HL-60/S4 treated with phorbol 12-myristate 13-acetate at 8.2 ng/mL for 4 days and 3 days (cell line): ENCODE data around the gene PLIN4.
"Not testable (repeated sequence)": the region's sequence is repeated elsewhere in the genome, so short reads cannot be mapped to it uniquely, and the experiment has no call there.

Experiments
- in situ Hi-C: fragments of 300-500 bp; cut with MboI; formaldehyde crosslinking; loops from 2 replicates; pipeline ENCODE4 v1.15.0; 2022; ENCODE audit warnings: low sequenced_read_pairs

PLIN4 gene

DNA sequence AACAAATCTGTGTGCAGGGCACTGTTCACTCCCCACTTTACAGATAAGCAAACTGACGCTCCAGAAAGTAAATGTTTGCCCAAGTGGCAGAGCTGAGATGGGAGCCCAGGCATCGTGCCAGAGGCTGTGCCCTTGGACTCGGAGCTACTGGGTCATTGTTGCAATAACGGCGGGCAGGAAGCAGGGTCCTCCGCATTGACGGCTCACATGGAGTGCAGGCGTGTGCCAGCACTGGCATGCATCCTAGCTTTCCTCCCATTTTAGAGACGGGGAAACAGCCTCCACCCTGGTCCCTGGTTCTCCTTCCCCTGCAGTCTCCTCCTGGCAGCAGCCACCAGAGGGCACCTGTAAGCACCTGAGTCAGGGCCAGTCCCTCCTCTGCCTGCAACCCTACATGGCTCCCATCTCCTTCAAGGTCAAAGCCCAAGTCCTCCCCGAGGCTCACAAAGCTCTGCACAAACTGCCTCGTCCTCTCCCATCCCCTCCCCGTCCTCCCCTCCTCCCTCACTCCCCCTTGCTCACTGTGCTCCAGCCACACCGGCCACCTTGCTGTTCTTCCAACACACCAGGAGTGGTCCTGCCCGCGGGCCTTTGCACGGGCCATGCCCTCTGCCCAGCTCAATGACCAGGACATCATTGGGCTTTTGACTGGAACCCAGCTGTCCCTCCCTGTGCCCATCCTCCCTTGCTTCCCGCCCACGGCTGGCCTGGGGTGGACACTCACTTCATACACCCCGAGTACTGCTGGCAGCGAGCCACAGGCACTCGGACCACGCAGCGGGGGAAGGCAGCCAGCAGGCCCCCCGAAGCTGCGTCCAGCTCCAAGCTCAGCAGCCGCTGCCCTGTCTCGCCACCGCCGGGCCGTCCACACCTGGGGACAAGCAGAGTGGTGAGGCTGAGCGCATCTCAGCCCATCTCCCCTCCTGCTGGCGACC is 29.3 kb upstream of the PLIN4 start:
- in situ Hi-C loops, result no loop called here

GRCh38 chr19:4543842-4544647 is 25.8 kb upstream of the PLIN4 start:
- in situ Hi-C loops, result no loop called here

- in situ Hi-C loops, result no loop called here
Measured at GRCh38 chr19:4542896-4543841, 24.9 kb upstream of the PLIN4 start.

GRCh38 chr19:4541806-4542145 is 23.5 kb upstream of the PLIN4 start:
- in situ Hi-C loops, result not testable (repeated sequence)

GRCh38 chr19:4541114-4541805 is 23.0 kb upstream of the PLIN4 start:
- in situ Hi-C loops, result no loop called here

DNA sequence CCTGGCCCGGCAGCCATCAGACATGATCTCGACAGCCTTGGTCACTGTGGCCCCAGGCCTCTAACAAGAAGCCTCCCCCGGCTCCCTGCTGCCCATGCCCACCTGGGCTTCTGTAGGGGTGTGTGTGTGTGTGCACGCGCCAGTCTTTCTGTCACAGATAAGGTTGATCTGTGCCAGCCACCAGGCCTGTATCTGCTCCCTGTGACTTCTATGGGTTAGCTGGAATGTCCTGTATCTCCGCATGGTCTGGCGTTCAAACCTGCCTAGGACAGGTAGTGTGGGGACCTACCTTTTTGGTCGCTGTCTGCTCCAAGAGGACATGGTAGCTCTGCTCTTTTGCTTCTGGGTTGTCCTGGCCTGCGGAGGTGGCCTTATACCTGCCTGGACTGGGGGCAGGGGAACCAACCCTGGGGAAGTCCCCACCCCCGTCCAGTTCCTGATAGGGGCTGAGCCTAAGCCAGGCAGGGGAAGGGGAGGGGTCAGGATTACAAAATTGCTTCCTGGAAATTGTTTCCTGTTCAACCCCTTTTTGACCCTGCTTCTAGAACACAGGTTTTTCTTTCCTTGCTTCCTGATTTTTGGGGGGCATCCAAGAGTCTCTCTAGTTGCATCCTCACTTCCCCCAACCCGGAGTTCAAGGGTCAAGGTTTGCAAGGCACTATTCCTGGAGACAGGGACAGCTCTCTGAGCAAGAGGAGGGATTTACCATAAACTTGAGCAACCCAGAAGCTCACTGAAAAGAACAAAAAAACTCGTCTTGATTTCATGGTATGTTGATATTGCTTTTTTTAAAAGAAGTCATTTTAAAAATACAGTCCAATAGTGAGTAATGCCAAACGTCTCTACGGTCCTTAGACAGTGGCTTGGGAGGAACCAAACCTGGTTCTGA is 21.7 kb upstream of the PLIN4 start, which contains the start of gene LRG1:
Gene LRG1, minus strand, starts transcription at position 344 of the 889 bp plus-strand sequence. Its CDS starts 23 bp downstream, at position 321.
- in situ Hi-C loops, result no loop called here

- in situ Hi-C loops, result no loop called here
Measured at GRCh38 chr19:4539169-4539692, 20.9 kb upstream of the PLIN4 start.

DNA sequence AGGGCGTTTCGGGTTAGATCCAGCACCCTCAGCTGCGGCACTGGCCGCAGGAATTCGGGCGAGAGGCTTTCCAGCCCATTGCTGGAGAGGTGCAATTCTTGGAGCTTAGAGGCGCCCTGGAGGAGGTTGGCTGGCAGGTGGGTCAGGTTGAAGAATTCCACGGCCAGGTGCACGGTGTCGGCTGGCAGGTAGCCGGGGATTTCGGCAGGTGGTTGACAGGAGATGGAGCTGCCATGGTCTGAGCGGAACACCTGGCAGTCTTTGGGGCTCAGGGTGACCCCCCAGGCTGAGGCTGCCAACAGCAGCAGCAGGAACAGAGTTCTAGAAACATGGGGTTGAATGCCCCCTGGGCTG is 20.3 kb upstream of the PLIN4 start:
- in situ Hi-C loops, result no loop called here

DNA sequence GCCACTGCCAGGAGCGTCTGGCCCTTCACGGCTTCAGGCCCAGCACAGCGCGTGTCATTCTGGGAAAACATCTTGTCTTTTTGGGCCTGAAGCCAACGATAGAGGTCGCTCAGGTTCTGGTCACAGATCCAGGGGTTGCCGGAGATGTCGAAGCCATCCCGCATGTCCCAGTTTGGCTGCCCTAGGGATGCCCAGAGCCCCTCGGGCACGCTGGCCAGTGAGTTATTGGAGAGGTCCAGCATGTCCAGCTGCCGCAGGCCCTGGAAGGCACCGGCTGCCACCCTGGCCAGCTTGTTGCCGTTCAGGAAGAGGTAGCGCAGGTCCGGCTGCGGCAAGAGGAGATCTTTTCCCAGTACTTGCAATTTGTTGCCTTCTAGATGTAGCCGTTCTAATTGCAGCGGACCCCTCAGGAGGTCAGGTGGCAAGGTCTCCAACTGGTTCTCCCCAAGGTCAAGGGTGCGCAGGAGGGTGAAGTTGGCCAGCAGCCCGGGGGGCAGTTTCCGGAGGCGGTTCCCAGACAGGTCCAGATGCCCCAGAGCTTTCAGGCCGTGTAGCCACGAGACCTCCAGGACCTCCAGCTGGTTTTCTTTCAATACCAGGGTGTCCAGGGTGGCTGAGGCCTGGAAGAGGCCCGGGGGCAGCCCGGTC is 19.8 kb upstream of the PLIN4 start:
- in situ Hi-C loops, result no loop called here

- in situ Hi-C loops, result no loop called here
Measured at GRCh38 chr19:4536798-4537197, 18.5 kb upstream of the PLIN4 start.

DNA sequence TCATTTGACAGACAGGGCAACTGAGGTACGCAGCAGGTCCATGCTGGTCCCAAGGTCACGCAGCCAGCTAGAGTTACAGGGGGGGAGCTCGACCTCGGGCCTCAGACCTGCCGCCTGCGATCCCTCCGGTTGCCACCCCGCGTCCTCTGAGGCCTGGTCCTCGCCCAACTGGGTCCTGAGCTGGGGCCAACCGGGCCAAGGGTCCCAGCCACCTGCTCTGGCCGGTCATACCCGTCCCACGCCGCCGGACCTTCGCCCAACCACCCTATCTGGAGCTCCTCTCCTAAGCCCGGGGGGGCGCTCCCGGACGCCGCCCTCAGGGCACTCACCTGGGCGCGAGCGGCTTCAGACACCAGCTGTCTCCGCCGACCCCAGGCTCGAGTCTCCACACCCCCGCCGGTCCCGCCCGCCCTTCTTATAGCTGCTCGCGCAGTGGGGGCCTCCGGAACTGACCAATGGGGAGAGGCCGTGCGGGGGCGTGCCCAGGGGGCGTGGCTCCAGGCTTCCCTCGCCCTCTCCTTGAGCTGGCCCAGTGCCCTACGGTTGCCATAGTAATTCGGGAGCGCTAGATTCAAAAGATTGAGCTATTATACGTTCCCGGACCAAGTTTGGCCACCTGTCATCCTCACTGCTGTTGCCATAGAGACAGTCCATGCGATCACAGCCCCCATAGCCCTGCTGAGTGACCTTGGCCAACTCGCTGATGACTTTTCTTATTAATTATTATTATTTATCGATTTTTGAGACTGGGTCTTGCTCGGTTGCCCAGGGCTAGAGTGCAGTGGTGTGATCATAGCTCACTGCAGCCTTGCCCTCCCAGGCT is 16.8 kb upstream of the PLIN4 start, which contains the start of gene PLIN5:
Gene PLIN5, minus strand, starts transcription at position 389 of the 823 bp plus-strand sequence. CDS start 1,150 bp downstream, outside the sequence.
- in situ Hi-C loops, result no loop called here

DNA sequence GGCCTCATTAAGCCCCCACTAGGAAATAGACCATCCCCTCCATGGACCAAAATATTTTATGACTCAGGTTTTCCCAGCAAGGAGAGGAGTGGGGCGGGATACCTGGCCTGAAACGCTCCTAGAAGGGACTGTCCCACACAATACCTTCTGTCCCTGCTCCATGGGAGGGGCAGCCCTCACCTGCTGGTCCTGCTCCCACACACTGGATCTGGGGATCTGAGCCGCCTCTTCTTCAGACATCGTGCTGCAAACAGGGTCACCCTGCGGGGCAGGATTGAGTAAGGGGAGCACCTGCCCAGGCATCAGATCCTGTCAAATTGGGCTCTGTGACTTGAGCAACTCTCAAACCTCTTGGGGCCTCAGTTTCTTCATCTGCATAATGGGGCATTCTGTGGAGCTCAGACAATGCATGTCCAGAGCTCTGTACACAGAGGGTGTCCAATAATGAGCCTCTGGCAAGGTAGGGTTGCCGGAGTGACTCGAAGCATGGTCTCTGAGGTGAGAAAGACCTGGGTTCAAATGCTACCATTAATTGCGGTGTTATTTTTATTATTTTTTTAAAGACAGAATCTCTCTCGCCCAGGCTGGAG is 15.6 kb upstream of the PLIN4 start:
- in situ Hi-C loops, result no loop called here

- in situ Hi-C loops, result no loop called here
Measured at GRCh38 chr19:4533334-4533733, 15.0 kb upstream of the PLIN4 start.

GRCh38 chr19:4531562-4532165 is 13.4 kb upstream of the PLIN4 start:
- in situ Hi-C loops, result no loop called here

DNA sequence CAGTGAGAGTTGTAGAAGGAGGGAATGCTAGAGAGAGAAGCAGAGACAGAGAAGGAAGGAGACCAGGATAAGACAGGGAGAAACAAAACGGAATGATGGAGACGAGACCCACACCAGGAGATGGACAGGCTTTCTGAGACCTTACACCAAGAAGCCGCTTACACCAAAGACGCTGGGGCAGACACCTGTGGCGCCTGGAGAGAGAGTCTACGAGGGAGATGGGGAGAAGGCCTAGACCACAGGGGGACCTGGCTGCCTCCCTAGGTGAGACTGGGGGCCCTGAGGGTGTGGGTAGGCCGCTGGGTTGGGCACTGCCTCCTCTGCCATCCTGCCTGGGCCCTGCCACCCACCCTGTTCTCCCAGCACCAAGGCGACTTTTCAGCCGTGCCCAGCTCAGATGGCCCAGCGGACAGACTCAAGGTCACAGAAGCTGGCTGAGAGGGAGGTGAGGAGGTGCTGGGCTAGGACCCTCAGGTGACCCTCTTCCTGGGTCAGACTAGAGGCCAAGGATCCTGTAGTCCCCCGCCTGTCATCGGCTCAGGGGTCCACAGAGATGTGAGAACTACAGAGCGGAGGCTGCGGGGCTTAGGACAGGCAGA is 11.7 kb upstream of the PLIN4 start:
- in situ Hi-C loops, result no loop called here

GRCh38 chr19:4528843-4529242 is 10.6 kb upstream of the PLIN4 start:
- in situ Hi-C loops, result no loop called here
